HEK293 (cell line): ENCODE data around the gene ARL8A.

Experiments
- PRDM1 ChIP-seq: fragments of 450-650 bp; formaldehyde crosslinking; IDR thresholded peaks from 2 replicates; pipeline ENCODE4; 2016; ENCODE audit warnings: missing biosample characterization, missing genetic modification characterization
- SP2 ChIP-seq: fragments of 450-650 bp; formaldehyde crosslinking; IDR thresholded peaks from 2 replicates; pipeline ENCODE4 v1.5.1; 2016; ENCODE audit warnings: missing biosample characterization, missing genetic modification characterization
- ZNF202 ChIP-seq: fragments of 450-650 bp; formaldehyde crosslinking; IDR thresholded peaks from 2 replicates; pipeline ENCODE4 v1.5.1; 2016; ENCODE audit warnings: missing biosample characterization, missing genetic modification characterization, borderline replicate concordance
- ZNF274 ChIP-seq, 2 experiments: fragments of 200-500 bp in 1 of 2; fragments of 450-650 bp in 1 of 2; sonication (Bioruptor generic) in 1 of 2; formaldehyde crosslinking in 1 of 2; IDR thresholded peaks; 2 replicates each; pipeline versions ENCODE4 v1.5.1 to v1.6.1; 2014 to 2016; ENCODE audit warnings: borderline replicate concordance in 1 of 2, inconsistent platforms in 1 of 2, low read length in 1 of 2, missing biosample characterization in 1 of 2, missing genetic modification characterization in 1 of 2
- ZNF558 ChIP-seq: fragments of 450-650 bp; formaldehyde crosslinking; IDR thresholded peaks from 2 replicates; pipeline ENCODE4 v1.5.1; 2016; ENCODE audit warnings: missing biosample characterization, missing genetic modification characterization
- ZNF626 ChIP-seq: fragments of 450-650 bp; sonication (Bioruptor Pico); formaldehyde crosslinking; IDR thresholded peaks from 2 replicates; pipeline ENCODE4 v1.5.1; 2018; ENCODE audit warnings: missing biosample characterization, missing genetic modification characterization, inconsistent platforms
- ZNF664 ChIP-seq: fragments of 450-650 bp; formaldehyde crosslinking; IDR thresholded peaks from 2 replicates; pipeline ENCODE4 v1.5.1; 2016; ENCODE audit warnings: missing biosample characterization, missing genetic modification characterization
- ZNF701 ChIP-seq: fragments of 450-650 bp; formaldehyde crosslinking; IDR thresholded peaks from 2 replicates; pipeline ENCODE4 v1.5.1; 2016; ENCODE audit warnings: missing biosample characterization, missing genetic modification characterization
- TF ChIP-seq, protein P1 (sequence below): fragments of 450-650 bp; formaldehyde crosslinking; IDR thresholded peaks from 2 replicates; pipeline ENCODE4 v1.5.1; 2016; ENCODE audit warnings: missing biosample characterization, missing genetic modification characterization
- TF ChIP-seq, protein P2 (sequence below): fragments of 450-650 bp; formaldehyde crosslinking; IDR thresholded peaks from 2 replicates; pipeline ENCODE4 v1.5.1; 2016; ENCODE audit warnings: missing biosample characterization, missing genetic modification characterization
- TF ChIP-seq, protein P3 (sequence below): fragments of 450-650 bp; formaldehyde crosslinking; IDR thresholded peaks from 2 replicates; pipeline ENCODE4 v1.5.1; 2016; ENCODE audit warnings: missing biosample characterization, missing genetic modification characterization, low read depth
- TF ChIP-seq, protein P4 (sequence below): fragments of 450-650 bp; formaldehyde crosslinking; IDR thresholded peaks from 2 replicates; pipeline ENCODE4 v1.5.1; 2016; ENCODE audit warnings: missing biosample characterization, missing genetic modification characterization
- TF ChIP-seq, protein P5 (sequence below): fragments of 450-650 bp; formaldehyde crosslinking; IDR thresholded peaks from 2 replicates; pipeline ENCODE4 v1.5.1; 2016; ENCODE audit warnings: missing biosample characterization, missing genetic modification characterization

DNA sequence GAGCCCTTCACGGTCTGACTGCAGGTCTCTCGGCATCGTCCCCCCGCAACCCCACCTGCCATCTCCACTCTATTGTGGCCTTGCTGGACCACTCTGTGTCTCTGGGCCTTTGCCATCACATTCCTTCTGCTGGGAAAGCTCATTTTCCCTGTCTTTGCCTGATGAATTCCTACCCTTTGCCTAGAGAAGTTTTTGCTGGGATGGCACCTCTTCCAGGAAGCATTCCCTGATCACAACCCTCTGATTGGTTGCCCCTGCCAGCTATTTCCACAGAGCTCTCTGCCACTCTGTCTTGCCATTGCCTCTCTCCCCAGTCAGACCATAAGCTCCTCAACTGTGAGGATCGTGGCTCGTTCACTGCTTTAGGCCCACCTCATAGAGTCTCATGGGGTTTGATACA lies 50.7 kb downstream of the ARL8A start:
- TF ChIP-seq ZNF626 (tag by site-specific recombination) (no peak), ZNF664 (tag by site-specific recombination) (no peak), ZNF202 (tag by site-specific recombination) (no peak), PRDM1 (no peak), ZNF558 (no peak), ZNF701 (tag by site-specific recombination) (no peak), ZNF274 (IDR thresholded peaks at IDR 0.05; ENCODE audit: low read length) (no peak), ZNF274 (tag by site-specific recombination; IDR thresholded peaks at IDR 0.05; ENCODE audit: borderline replicate concordance) (no peak), SP2 (no peak)
- TF ChIP-seq, protein P1, sequence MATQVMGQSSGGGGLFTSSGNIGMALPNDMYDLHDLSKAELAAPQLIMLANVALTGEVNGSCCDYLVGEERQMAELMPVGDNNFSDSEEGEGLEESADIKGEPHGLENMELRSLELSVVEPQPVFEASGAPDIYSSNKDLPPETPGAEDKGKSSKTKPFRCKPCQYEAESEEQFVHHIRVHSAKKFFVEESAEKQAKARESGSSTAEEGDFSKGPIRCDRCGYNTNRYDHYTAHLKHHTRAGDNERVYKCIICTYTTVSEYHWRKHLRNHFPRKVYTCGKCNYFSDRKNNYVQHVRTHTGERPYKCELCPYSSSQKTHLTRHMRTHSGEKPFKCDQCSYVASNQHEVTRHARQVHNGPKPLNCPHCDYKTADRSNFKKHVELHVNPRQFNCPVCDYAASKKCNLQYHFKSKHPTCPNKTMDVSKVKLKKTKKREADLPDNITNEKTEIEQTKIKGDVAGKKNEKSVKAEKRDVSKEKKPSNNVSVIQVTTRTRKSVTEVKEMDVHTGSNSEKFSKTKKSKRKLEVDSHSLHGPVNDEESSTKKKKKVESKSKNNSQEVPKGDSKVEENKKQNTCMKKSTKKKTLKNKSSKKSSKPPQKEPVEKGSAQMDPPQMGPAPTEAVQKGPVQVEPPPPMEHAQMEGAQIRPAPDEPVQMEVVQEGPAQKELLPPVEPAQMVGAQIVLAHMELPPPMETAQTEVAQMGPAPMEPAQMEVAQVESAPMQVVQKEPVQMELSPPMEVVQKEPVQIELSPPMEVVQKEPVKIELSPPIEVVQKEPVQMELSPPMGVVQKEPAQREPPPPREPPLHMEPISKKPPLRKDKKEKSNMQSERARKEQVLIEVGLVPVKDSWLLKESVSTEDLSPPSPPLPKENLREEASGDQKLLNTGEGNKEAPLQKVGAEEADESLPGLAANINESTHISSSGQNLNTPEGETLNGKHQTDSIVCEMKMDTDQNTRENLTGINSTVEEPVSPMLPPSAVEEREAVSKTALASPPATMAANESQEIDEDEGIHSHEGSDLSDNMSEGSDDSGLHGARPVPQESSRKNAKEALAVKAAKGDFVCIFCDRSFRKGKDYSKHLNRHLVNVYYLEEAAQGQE (tag by site-specific recombination) = no peak
- TF ChIP-seq, protein P2, sequence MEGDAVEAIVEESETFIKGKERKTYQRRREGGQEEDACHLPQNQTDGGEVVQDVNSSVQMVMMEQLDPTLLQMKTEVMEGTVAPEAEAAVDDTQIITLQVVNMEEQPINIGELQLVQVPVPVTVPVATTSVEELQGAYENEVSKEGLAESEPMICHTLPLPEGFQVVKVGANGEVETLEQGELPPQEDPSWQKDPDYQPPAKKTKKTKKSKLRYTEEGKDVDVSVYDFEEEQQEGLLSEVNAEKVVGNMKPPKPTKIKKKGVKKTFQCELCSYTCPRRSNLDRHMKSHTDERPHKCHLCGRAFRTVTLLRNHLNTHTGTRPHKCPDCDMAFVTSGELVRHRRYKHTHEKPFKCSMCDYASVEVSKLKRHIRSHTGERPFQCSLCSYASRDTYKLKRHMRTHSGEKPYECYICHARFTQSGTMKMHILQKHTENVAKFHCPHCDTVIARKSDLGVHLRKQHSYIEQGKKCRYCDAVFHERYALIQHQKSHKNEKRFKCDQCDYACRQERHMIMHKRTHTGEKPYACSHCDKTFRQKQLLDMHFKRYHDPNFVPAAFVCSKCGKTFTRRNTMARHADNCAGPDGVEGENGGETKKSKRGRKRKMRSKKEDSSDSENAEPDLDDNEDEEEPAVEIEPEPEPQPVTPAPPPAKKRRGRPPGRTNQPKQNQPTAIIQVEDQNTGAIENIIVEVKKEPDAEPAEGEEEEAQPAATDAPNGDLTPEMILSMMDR (tag by site-specific recombination) = no peak
- TF ChIP-seq, protein P3, sequence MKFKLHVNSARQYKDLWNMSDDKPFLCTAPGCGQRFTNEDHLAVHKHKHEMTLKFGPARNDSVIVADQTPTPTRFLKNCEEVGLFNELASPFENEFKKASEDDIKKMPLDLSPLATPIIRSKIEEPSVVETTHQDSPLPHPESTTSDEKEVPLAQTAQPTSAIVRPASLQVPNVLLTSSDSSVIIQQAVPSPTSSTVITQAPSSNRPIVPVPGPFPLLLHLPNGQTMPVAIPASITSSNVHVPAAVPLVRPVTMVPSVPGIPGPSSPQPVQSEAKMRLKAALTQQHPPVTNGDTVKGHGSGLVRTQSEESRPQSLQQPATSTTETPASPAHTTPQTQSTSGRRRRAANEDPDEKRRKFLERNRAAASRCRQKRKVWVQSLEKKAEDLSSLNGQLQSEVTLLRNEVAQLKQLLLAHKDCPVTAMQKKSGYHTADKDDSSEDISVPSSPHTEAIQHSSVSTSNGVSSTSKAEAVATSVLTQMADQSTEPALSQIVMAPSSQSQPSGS = no peak
- TF ChIP-seq, protein P4, sequence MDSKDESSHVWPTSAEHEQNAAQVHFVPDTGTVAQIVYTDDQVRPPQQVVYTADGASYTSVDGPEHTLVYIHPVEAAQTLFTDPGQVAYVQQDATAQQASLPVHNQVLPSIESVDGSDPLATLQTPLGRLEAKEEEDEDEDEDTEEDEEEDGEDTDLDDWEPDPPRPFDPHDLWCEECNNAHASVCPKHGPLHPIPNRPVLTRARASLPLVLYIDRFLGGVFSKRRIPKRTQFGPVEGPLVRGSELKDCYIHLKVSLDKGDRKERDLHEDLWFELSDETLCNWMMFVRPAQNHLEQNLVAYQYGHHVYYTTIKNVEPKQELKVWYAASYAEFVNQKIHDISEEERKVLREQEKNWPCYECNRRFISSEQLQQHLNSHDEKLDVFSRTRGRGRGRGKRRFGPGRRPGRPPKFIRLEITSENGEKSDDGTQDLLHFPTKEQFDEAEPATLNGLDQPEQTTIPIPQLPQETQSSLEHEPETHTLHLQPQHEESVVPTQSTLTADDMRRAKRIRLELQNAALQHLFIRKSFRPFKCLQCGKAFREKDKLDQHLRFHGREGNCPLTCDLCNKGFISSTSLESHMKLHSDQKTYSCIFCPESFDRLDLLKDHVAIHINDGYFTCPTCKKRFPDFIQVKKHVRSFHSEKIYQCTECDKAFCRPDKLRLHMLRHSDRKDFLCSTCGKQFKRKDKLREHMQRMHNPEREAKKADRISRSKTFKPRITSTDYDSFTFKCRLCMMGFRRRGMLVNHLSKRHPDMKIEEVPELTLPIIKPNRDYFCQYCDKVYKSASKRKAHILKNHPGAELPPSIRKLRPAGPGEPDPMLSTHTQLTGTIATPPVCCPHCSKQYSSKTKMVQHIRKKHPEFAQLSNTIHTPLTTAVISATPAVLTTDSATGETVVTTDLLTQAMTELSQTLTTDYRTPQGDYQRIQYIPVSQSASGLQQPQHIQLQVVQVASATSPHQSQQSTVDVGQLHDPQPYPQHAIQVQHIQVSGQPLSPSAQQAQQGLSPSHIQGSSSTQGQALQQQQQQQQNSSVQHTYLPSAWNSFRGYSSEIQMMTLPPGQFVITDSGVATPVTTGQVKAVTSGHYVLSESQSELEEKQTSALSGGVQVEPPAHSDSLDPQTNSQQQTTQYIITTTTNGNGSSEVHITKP (tag by site-specific recombination) = no peak
- TF ChIP-seq, protein P5, sequence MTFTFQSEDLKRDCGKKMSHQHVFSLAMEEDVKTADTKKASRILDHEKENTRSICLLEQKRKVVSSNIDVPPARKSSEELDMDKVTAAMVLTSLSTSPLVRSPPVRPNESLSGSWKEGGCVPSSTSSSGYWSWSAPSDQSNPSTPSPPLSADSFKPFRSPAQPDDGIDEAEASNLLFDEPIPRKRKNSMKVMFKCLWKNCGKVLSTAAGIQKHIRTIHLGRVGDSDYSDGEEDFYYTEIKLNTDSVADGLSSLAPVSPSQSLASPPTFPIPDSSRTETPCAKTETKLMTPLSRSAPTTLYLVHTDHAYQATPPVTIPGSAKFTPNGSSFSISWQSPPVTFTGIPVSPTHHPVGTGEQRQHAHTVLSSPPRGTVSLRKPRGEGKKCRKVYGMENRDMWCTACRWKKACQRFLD (tag by site-specific recombination) = no peak
